Smooth muscle cell (in vitro differentiated cells): ENCODE data around the gene RPS6KC1. TPM values are rescaled to one million over a fixed set of nuclear protein-coding genes. Genes with fewer than 3 reads are reported as not detected.
A peak's percentile ranks its signal among the peaks of the same experiment; 100 is the strongest.
"Not testable (repeated sequence)": the region's sequence is repeated elsewhere in the genome, so short reads cannot be mapped to it uniquely, and the experiment has no call there.

Source experiments
- DNase-seq: peaks from one replicate; lab custom pipeline; 2025; ENCODE audit not compliant: unreplicated experiment; lab: John Stamatoyannopoulos, UW
- H2AFZ ChIP-seq: fragments of 200-600 bp; sonication (generic); 2 replicates; pipeline ENCODE4 v1.6.0; 2016; ENCODE audit warnings: antibody characterized with exemption, low read depth, mild to moderate bottlenecking
- H3F3A ChIP-seq: fragments of 200-600 bp; sonication (generic); 2 replicates; pipeline ENCODE4 v1.6.0; 2017; ENCODE audit warnings: antibody characterized with exemption, low read depth
- H3K27ac ChIP-seq: fragments of 200-600 bp; sonication (generic); 2 replicates; pipeline ENCODE4 v1.5.1; 2016; ENCODE audit warnings: low read depth, mild to moderate bottlenecking
- H3K27me3 ChIP-seq: fragments of 200-600 bp; sonication (generic); 2 replicates; pipeline ENCODE4 v1.6.1; 2016; ENCODE audit warnings: low read depth, mild to moderate bottlenecking
- H3K36me3 ChIP-seq: fragments of 200-600 bp; sonication (generic); 2 replicates; pipeline ENCODE4 v1.5.1; 2016; ENCODE audit warnings: low read depth
- H3K4me1 ChIP-seq: fragments of 200-600 bp; sonication (generic); 2 replicates; pipeline ENCODE4 v1.5.1; 2016; ENCODE audit warnings: low read depth
- H3K4me2 ChIP-seq: fragments of 200-600 bp; sonication (generic); 2 replicates; pipeline ENCODE4 v1.6.0; 2016; ENCODE audit warnings: mild to moderate bottlenecking
- H3K4me3 ChIP-seq: fragments of 200-600 bp; sonication (generic); 2 replicates; pipeline ENCODE4 v1.5.1; 2016; ENCODE audit warnings: mild to moderate bottlenecking
- H3K79me2 ChIP-seq: fragments of 200-600 bp; sonication (generic); 2 replicates; pipeline ENCODE4 v1.6.0; 2016; ENCODE audit warnings: low read depth, mild to moderate bottlenecking
- H3K9ac ChIP-seq: fragments of 200-600 bp; sonication (generic); 2 replicates; pipeline ENCODE4 v1.6.0; 2016; ENCODE audit warnings: low read depth
- H3K9me3 ChIP-seq: fragments of 200-600 bp; sonication (generic); replicated peaks from 2 replicates; pipeline ENCODE4 v1.5.1; 2016; ENCODE audit warnings: low read depth
- H4K20me1 ChIP-seq: fragments of 200-600 bp; sonication (generic); 2 replicates; pipeline ENCODE4 v1.6.0; 2016; ENCODE audit warnings: low read depth
- WGBS: methylation state at CpG from one replicate; pipeline ENCODE4 v1.1.7; 2016; ENCODE audit warnings: low lambda C conversion rate; 5-methylcytosine and 5-hydroxymethylcytosine counted together
- polyA plus RNA-seq: library from polyadenylated mRNA; unstranded; fragments of >200 nt; fragmentation: Nextera tagmentation; extraction: Ambion mirVana; gene quantifications from 2 replicates; pipeline ENCODE4 v1.2.1, GENCODE V29; 2016
- total RNA-seq: library from RNA; depleted of rRNA; stranded (reverse); fragments of >200 nt; gene quantifications from 2 replicates; pipeline ENCODE4 v1.2.3, GENCODE V29; 2014
- TF ChIP-seq, protein P1 (sequence below): fragments of 200-600 bp; sonication (generic); IDR thresholded peaks from 2 replicates; pipeline ENCODE4 v1.5.1; 2017; ENCODE audit warnings: borderline replicate concordance, mild to moderate bottlenecking, antibody characterized with exemption; ENCODE audit not compliant: insufficient read depth, poor library complexity, severe bottlenecking

RPS6KC1 gene
- total and polyA plus RNA-seq, 2 experiments from 2014 or later = 17.6 to 30.8 TPM

DNA sequence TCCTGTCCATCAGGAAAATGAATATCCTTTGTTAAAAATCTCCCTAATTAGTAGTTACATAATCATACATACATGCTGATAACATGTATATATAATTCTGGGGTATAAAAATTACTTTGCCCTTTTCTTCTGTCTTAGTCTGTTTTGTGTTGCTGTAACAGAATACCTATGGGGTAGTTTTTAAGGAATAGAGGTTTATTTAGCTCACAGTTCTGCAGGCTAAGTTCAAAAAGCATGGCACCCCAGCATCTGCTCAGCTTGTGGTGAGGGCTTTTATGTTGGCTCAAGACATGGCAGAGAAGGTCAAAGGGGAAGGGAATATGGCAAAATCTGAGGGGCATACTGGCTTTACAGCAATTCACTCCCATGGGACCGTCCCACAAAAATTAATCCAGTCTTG, 16.3 kb upstream of the RPS6KC1 start:
- Histone ChIP-seq H3K36me3 (no peaks in the 10 kb centered on the region), H3K4me2 (no peak overlapping the region), H3K9ac (no peak overlapping the region), H3K9me3 (no peaks in the 10 kb centered on the region), H3K4me1 (no peaks in the 10 kb centered on the region), H3K4me3 (no peak overlapping the region), H3K79me2 (no peaks in the 10 kb centered on the region), H2AFZ (no peak overlapping the region), H3K27me3 (no peaks in the 10 kb centered on the region), H4K20me1 (no peaks in the 10 kb centered on the region), H3F3A (no peaks in the 10 kb centered on the region), H3K27ac (no peak overlapping the region)
- DNase-seq = no peak
- WGBS = 100% methylated on average over 1 of the region's 1 CpG
- TF ChIP-seq, protein P1, sequence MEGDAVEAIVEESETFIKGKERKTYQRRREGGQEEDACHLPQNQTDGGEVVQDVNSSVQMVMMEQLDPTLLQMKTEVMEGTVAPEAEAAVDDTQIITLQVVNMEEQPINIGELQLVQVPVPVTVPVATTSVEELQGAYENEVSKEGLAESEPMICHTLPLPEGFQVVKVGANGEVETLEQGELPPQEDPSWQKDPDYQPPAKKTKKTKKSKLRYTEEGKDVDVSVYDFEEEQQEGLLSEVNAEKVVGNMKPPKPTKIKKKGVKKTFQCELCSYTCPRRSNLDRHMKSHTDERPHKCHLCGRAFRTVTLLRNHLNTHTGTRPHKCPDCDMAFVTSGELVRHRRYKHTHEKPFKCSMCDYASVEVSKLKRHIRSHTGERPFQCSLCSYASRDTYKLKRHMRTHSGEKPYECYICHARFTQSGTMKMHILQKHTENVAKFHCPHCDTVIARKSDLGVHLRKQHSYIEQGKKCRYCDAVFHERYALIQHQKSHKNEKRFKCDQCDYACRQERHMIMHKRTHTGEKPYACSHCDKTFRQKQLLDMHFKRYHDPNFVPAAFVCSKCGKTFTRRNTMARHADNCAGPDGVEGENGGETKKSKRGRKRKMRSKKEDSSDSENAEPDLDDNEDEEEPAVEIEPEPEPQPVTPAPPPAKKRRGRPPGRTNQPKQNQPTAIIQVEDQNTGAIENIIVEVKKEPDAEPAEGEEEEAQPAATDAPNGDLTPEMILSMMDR = no peak

- no peak overlapping the region for H3K4me2 ChIP-seq
- no peaks in the 10 kb centered on the region for H3K36me3 ChIP-seq
- DNase-seq = no peak
- no peak overlapping the region for H3K27ac ChIP-seq
- H3F3A ChIP-seq = no peaks in the 10 kb centered on the region
- TF ChIP-seq, protein P1 = no peak
- H3K4me3 ChIP-seq = no peak overlapping the region
- H3K9ac ChIP-seq = no peak overlapping the region
- H3K4me1 ChIP-seq = no peaks in the 10 kb centered on the region
- no peaks in the 10 kb centered on the region for H3K9me3 ChIP-seq
- no peaks in the 10 kb centered on the region for H3K79me2 ChIP-seq
- H2AFZ ChIP-seq = no peak overlapping the region
- 90% methylated on average over 2 of the region's 2 CpGs for WGBS
- no peaks in the 10 kb centered on the region for H3K27me3 ChIP-seq
- H4K20me1 ChIP-seq = no peaks in the 10 kb centered on the region
Measured at GRCh38 chr1:213035573-213035972, 15.5 kb upstream of the RPS6KC1 start.

- no peaks in the 10 kb centered on the region for H3K36me3 ChIP-seq
- peaks cover 3% of the 10 kb centered on the region for H3F3A ChIP-seq
- no peaks in the 10 kb centered on the region for H3K4me1 ChIP-seq
- H4K20me1 ChIP-seq = no peaks in the 10 kb centered on the region
- WGBS = 64% methylated on average over 1 of the region's 1 CpG
- H3K9ac ChIP-seq = no peak overlapping the region
- H3K9me3 ChIP-seq = no peaks in the 10 kb centered on the region
- H3K4me2 ChIP-seq = no peak overlapping the region
- DNase-seq = no peak
- no peak overlapping the region for H3K4me3 ChIP-seq
- TF ChIP-seq, protein P1 = no peak
- H3K27ac ChIP-seq = peak overlapping the region; percentile 27
- H3K27me3 ChIP-seq = no peaks in the 10 kb centered on the region
- H3K79me2 ChIP-seq = no peaks in the 10 kb centered on the region
- H2AFZ ChIP-seq = peak overlapping the region; percentile 1
Measured at GRCh38 chr1:213041443-213041842, 9.6 kb upstream of the RPS6KC1 start.

DNA sequence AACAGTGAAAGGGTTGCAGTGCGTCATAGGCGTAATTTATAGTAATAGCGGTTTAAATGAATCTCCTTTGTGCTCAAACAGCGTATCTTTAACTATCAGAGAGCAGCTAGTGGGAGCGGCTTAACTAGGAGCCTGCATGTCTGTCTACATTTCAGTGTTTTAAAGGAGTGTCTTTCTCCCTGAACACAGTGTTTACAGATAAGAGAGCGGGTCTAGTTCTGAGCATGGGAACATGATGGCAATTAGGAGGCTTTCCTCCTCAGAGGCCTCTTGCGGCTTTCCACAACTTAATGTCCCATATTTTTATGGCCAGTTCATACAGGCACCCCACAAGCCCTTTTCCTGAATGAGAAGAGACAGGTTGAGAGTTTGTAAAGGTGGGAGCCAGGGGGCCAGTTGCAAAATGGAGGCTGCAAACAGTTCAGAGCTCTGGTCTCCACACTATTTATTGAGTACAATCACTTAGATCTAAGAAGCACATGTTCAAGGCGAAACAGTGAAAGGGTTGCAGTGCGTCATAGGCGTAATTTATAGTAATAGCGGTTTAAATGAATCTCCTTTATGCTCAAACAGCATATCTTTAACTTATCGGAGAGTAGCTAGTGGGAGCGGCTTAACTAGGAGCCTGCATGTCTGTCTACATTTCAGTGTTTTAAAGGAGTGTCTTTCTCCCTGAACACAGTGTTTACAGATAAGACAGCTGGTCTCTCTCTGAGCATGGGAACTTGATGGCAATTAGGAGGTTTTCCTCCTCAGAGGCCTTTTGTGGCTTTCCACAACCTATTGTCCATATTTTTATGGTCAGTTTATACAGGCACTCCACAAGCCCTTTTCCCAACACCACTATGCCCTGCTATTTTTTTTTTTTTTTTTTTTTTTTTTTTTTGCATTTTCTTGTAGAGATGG, 5.5 kb upstream of the RPS6KC1 start:
- not testable (repeated sequence) for H3K79me2 ChIP-seq, H3K9ac ChIP-seq, H3K9me3 ChIP-seq, DNase-seq, H4K20me1 ChIP-seq, H3K4me1 ChIP-seq, H3K27me3 ChIP-seq, H3F3A ChIP-seq, H3K36me3 ChIP-seq
- H2AFZ ChIP-seq = peak overlapping the region; percentile 63
- H3K27ac ChIP-seq = peak overlapping the region; percentile 37
- peak overlapping the region; percentile 26 for H3K4me3 ChIP-seq
- WGBS = 18% methylated on average over 13 of the region's 13 CpGs
- peak overlapping the region; percentile 77 for H3K4me2 ChIP-seq
